Measurements from ENCODE around the gene KIAA2012.
"Not testable (repeated sequence)": the region's sequence is repeated elsewhere in the genome, so short reads cannot be mapped to it uniquely, and the experiment has no call there.

Gene KIAA2012

GRCh38 chr2:202208526-202208925, 135.5 kb downstream of the KIAA2012 start:
- no peak for DNase-seq (ENCODE audit: low read depth)
- no peak overlapping the region for H3K4me3 ChIP-seq (ENCODE audit: control insufficient read depth, low read depth, low read length)
- TF ChIP-seq CTCF (IDR thresholded peaks at IDR 0.05; ENCODE audit: control insufficient read depth, insufficient read depth, low read depth, low read length, missing control alignments) = no peak

GRCh38 chr2:202215179-202215578, 142.1 kb downstream of the KIAA2012 start:
- TF ChIP-seq CTCF (IDR thresholded peaks at IDR 0.05; ENCODE audit: control insufficient read depth, insufficient read depth, low read depth, low read length, missing control alignments) = no peak
- no peak for DNase-seq (ENCODE audit: low read depth)
- no peak overlapping the region for H3K4me3 ChIP-seq (ENCODE audit: control insufficient read depth, low read depth, low read length)

GRCh38 chr2:202221873-202222272, 148.8 kb downstream of the KIAA2012 start:
- DNase-seq (ENCODE audit: low read depth) = no peak
- no peak for TF ChIP-seq CTCF (IDR thresholded peaks at IDR 0.05; ENCODE audit: control insufficient read depth, insufficient read depth, low read depth, low read length, missing control alignments)
- H3K4me3 ChIP-seq (ENCODE audit: control insufficient read depth, low read depth, low read length) = no peak overlapping the region

- no peak for DNase-seq (ENCODE audit: low read depth)
- TF ChIP-seq CTCF (IDR thresholded peaks at IDR 0.05; ENCODE audit: control insufficient read depth, insufficient read depth, low read depth, low read length, missing control alignments) = no peak
- H3K4me3 ChIP-seq (ENCODE audit: control insufficient read depth, low read depth, low read length) = peak overlapping the region; percentile 97
Measured at GRCh38 chr2:202237787-202238233, 164.8 kb downstream of the KIAA2012 start.

- peak within 1 kb of the TSS; percentile 97 for H3K4me3 ChIP-seq (ENCODE audit: control insufficient read depth, low read depth, low read length)
- no peak for TF ChIP-seq CTCF (IDR thresholded peaks at IDR 0.05; ENCODE audit: control insufficient read depth, insufficient read depth, low read depth, low read length, missing control alignments)
- peak; percentile 31 for DNase-seq (ENCODE audit: low read depth)
Measured at GRCh38 chr2:202238234-202239197, 165.5 kb downstream of the KIAA2012 start, which contains the start of gene SUMO1. TSS of gene SUMO1 (minus strand) at chr2:202238597. CDS start at chr2:202238451, 146 bp downstream.

- not testable (repeated sequence) for H3K4me3 ChIP-seq (ENCODE audit: control insufficient read depth, low read depth, low read length); DNase-seq (ENCODE audit: low read depth)
Measured at GRCh38 chr2:202247710-202248109, 174.7 kb downstream of the KIAA2012 start.
